Dendritic cell treated with granulocyte-macrophage colony-stimulating factor and Interleukin-4, amounts not matched to agents 40 ng/mL and 50 ng/mL, for 4 days (primary cell): Measurements from ENCODE around the gene GPC6.

Experiments
- H3K27ac Mint-ChIP-seq: one replicate; pipeline ENCODE4 v1.8.0; 2022; ENCODE audit warnings: mild to moderate bottlenecking, mixed read lengths
- H3K27me3 Mint-ChIP-seq: one replicate; pipeline ENCODE4 v1.8.0; 2022; ENCODE audit warnings: mild to moderate bottlenecking, mixed read lengths
- H3K36me3 Mint-ChIP-seq: one replicate; pipeline ENCODE4 v1.8.0; 2022; ENCODE audit warnings: low read depth, mixed read lengths
- H3K4me1 Mint-ChIP-seq: one replicate; pipeline ENCODE4 v1.8.0; 2022; ENCODE audit warnings: low read depth, mixed read lengths
- H3K4me3 Mint-ChIP-seq: one replicate; pipeline ENCODE4 v1.8.0; 2022; ENCODE audit warnings: mild to moderate bottlenecking, moderate library complexity, mixed read lengths
- H3K9me3 Mint-ChIP-seq: one replicate; pipeline ENCODE4 v1.8.0; 2022; ENCODE audit warnings: mixed read lengths
- intact Hi-C: fragments of 100-400 bp; cut with micrococcal nuclease; formaldehyde crosslinking; loops from one replicate; pipeline ENCODE4 v1.15.0; 2022

Gene GPC6

DNA sequence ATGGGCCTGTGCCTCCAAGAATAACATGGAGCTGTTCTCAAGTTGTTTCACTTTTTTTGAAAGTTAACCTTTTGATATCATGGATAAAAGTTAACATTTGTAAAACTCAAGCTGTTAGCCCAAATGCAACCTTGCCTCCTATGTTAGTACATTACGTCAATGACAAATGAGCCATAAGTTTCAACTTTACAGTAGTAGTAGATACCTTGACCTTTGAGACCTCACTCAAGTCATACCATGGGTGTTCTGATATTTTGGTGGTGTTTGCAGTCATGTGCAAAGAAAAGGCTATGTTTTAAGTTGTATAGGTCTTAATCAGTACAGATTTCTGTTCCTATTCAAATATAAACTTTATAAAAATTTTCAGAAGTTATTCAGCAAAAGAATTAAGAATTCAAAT lies 539.2 kb downstream of the GPC6 start:
- no peaks in the 10 kb centered on the region for H3K36me3 Mint-ChIP-seq
- no peaks in the 10 kb centered on the region for H3K4me1 Mint-ChIP-seq
- H3K9me3 Mint-ChIP-seq: peaks cover 27% of the 10 kb centered on the region
- no peak overlapping the region for H3K4me3 Mint-ChIP-seq
- H3K27ac Mint-ChIP-seq: no peak overlapping the region
- intact Hi-C loops: no loop called here
- no peaks in the 10 kb centered on the region for H3K27me3 Mint-ChIP-seq

DNA sequence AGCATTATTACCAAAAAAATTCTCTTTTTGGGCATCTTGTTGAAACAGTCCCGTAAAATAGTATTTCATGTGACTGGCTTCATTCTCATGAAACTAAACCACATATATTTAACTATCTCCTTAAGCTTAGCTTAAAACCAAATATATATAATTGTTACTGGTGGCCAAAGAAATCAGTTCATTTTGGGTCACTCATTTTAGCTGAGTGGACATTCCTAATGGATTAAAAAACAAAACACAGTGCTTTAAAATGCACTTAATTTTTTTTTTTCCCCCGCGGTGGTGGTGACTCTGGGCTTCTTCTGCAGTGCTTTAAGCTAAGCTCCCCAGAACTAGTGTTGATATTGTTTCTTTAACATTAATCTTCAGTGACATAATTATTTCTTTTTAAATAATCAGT lies 540.1 kb downstream of the GPC6 start:
- Mint-ChIP-seq H3K27me3 (no peaks in the 10 kb centered on the region), H3K36me3 (no peaks in the 10 kb centered on the region), H3K4me3 (no peak overlapping the region), H3K27ac (no peak overlapping the region), H3K9me3 (peaks cover 31% of the 10 kb centered on the region), H3K4me1 (no peaks in the 10 kb centered on the region)
- intact Hi-C loops: no loop called here

DNA sequence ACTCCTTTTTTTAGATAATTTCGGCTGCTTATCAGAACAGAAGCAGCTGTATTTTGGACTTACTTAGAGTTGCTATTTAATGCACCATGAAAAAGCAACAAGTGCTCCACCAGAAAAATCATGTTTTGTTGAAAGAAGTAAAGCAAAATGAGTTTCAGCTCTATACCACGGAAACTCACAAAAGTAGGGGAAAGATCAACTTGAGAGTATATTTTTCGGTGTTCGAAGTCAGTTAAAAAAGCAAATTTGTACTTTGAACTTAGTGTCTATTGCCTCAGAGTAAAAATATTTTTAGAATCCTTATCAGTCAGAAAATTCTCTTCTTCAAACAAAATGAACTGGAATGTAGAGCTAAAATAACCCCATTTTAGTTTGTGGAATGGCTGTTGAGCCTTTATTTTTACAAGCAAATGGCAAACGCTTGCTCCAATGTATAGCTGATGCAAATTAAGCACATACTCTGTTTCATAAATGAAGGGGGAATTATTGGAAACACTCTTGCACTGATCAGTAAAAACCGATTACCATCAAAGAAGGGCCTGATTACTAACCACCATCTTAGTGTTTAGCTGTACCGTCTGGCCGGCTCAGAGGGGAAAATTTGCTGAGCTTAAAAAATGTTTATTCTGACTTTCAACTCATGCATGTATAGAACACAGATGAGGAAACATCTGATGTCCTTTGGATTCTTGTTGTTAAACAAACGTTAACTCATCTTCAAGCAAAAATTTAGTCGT lies 540.7 kb downstream of the GPC6 start:
- Mint-ChIP-seq H3K27me3 (no peaks in the 10 kb centered on the region), H3K27ac (no peak overlapping the region), H3K4me1 (no peaks in the 10 kb centered on the region), H3K4me3 (no peak overlapping the region), H3K36me3 (no peaks in the 10 kb centered on the region), H3K9me3 (peaks cover 29% of the 10 kb centered on the region)
- intact Hi-C loops: no loop called here

DNA sequence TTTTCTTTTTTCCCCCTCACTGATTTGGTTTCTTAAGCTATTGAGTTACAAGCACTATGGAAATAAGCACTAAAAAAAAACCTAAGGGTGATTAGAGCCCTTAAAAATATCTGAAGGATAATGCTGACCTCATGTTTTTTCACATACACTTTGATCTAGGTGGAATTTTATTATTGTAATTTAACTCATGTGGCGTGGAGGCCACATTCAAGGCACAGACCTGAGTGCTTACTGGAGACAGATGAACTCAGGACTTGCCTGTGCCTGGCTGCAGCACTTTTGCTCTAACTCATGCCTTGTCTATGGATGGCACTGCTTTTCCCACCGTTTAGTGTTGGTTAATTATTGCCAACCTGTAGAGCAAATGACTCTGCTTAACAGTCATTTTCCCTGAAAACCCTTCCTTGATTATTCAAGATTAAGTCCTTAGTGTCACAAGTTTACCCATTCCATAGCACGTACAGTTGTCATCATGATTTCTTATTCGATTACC lies 541.4 kb downstream of the GPC6 start:
- no peak overlapping the region for H3K4me3 Mint-ChIP-seq
- no peaks in the 10 kb centered on the region for H3K4me1 Mint-ChIP-seq
- H3K27ac Mint-ChIP-seq: no peak overlapping the region
- H3K27me3 Mint-ChIP-seq: no peaks in the 10 kb centered on the region
- H3K36me3 Mint-ChIP-seq: no peaks in the 10 kb centered on the region
- peaks cover 34% of the 10 kb centered on the region for H3K9me3 Mint-ChIP-seq
- intact Hi-C loops: no loop called here

DNA sequence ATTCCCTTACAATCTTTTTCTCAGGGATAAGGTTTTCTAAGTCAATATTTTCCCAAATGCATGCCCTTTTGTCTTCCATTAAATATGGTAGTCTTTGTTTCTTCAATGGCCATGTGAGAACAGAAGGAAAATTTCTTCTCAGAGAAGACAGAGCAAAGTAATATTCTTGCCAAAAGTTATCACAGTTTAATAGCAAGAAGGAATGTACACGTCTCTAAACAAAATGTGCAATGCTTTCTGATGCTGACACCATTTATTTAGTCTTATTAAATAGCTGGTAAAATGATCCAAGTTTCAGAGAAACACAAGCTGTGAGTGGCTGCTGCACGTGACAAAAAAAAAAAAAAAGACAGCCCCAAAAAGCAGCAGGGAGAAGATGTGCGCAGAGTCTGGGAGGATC lies 542.5 kb downstream of the GPC6 start:
- no peaks in the 10 kb centered on the region for H3K27me3 Mint-ChIP-seq
- H3K4me1 Mint-ChIP-seq: no peaks in the 10 kb centered on the region
- intact Hi-C loops: no loop called here
- H3K4me3 Mint-ChIP-seq: no peak overlapping the region
- H3K9me3 Mint-ChIP-seq: peaks cover 28% of the 10 kb centered on the region
- H3K36me3 Mint-ChIP-seq: no peaks in the 10 kb centered on the region
- H3K27ac Mint-ChIP-seq: no peak overlapping the region

DNA sequence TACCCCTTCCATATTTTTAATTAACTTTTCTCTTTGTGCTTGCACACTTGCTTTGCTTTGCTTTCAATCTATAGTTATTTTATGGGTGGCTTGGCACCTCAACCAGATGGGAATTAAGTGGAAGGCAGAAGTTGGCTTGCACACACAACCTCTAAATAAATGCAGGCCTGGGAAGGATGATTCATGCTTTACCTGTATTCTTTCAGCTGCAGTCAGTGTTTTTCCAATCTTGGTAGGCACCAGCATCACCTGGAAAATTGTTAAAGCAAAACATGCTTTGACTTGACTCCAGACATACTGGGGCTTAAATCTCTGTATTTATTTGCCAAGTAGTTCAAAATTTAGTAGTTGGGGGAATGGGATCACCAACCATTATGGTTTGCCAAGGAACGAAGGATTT lies 543.0 kb downstream of the GPC6 start:
- peaks cover 23% of the 10 kb centered on the region for H3K9me3 Mint-ChIP-seq
- H3K4me1 Mint-ChIP-seq: no peaks in the 10 kb centered on the region
- H3K4me3 Mint-ChIP-seq: no peak overlapping the region
- H3K27me3 Mint-ChIP-seq: no peaks in the 10 kb centered on the region
- H3K36me3 Mint-ChIP-seq: no peaks in the 10 kb centered on the region
- no peak overlapping the region for H3K27ac Mint-ChIP-seq
- intact Hi-C loops: no loop called here

DNA sequence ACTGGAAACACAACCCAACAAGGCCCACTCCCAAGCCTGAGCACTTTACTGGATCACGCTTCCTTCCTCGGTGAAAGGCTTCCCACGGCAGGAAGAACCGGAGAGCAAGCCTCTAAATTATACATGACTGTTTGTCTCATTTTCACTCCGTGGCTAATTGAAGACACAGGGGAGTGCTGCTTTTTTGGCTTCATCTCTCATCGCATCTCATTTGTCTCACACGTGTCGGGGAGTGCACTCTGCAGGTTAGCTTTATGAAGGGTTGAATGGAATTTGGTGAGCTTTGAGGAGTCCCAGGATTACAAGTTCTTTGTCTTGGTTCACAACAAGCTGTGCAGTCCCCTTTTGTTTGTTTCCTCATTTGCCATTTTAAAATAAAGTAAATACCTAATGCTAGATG lies 544.6 kb downstream of the GPC6 start:
- no peak overlapping the region for H3K27ac Mint-ChIP-seq
- intact Hi-C loops: no loop called here
- H3K9me3 Mint-ChIP-seq: peaks cover 20% of the 10 kb centered on the region
- H3K4me3 Mint-ChIP-seq: no peak overlapping the region
- H3K4me1 Mint-ChIP-seq: no peaks in the 10 kb centered on the region
- no peaks in the 10 kb centered on the region for H3K36me3 Mint-ChIP-seq
- H3K27me3 Mint-ChIP-seq: no peaks in the 10 kb centered on the region

DNA sequence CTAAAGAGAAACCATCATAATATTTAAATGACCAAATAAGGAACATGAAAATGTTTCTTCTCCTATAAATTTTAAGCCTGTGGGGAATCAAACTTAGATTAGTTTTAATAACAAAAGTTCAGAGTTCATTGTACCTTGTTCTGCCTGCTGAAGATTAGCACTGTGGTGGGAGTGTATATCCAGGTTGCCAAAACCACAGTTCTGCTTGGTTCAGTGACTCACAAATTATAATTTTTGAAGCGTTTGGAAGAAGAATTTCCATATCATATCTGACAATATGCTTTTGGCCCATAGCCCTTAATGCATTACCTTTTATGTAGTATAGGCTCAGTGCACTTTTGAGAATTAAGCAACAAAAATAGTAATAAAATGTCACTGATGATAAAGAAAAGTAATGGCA lies 545.2 kb downstream of the GPC6 start:
- intact Hi-C loops: no loop called here
- Mint-ChIP-seq H3K4me3 (no peak overlapping the region), H3K27ac (no peak overlapping the region), H3K4me1 (no peaks in the 10 kb centered on the region), H3K9me3 (peaks cover 20% of the 10 kb centered on the region), H3K27me3 (no peaks in the 10 kb centered on the region), H3K36me3 (no peaks in the 10 kb centered on the region)

DNA sequence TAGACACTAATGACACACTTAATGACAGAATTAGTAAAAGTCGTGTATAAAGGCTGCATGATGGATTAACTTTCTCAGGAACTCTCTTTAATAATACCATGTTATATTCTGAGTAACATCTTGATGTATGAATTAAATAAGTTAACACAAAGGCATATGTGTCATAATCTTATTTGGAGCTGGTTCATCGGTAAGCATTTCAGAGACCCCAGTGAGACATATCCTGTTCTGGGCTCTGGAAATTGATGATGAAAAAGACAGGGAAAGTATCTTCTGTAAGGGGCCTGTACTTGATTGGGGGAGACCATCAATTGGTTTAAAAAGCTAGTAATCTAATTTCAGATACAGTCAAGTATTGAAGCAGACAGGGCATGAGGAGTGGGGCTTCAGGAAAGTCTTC lies 547.9 kb downstream of the GPC6 start:
- H3K4me3 Mint-ChIP-seq: no peak overlapping the region
- no peak overlapping the region for H3K27ac Mint-ChIP-seq
- peaks cover 20% of the 10 kb centered on the region for H3K9me3 Mint-ChIP-seq
- no peaks in the 10 kb centered on the region for H3K27me3 Mint-ChIP-seq
- intact Hi-C loops: no loop called here
- H3K4me1 Mint-ChIP-seq: no peaks in the 10 kb centered on the region
- H3K36me3 Mint-ChIP-seq: no peaks in the 10 kb centered on the region

DNA sequence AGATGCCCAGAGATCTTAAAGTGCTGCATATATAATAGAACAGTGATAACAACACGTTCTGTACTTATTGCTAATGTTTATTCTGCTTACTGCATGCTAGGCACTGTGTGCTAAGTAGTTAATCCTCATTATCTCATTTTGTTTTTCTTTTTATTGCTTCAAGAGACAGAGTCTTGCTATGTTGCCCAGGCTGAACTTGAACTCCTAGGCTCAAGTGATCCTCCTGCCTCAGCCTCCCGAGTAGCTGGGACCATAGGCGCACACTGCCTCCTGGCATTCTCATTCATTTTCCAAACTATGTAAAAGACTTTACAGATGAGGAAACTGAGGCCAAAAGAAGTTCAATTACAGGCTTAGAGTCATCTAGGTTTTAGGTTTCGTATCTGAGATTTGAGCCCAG lies 548.4 kb downstream of the GPC6 start:
- Mint-ChIP-seq H3K27ac (no peak overlapping the region), H3K4me1 (no peaks in the 10 kb centered on the region), H3K9me3 (peaks cover 20% of the 10 kb centered on the region), H3K4me3 (no peak overlapping the region), H3K27me3 (no peaks in the 10 kb centered on the region), H3K36me3 (no peaks in the 10 kb centered on the region)
- intact Hi-C loops: no loop called here

DNA sequence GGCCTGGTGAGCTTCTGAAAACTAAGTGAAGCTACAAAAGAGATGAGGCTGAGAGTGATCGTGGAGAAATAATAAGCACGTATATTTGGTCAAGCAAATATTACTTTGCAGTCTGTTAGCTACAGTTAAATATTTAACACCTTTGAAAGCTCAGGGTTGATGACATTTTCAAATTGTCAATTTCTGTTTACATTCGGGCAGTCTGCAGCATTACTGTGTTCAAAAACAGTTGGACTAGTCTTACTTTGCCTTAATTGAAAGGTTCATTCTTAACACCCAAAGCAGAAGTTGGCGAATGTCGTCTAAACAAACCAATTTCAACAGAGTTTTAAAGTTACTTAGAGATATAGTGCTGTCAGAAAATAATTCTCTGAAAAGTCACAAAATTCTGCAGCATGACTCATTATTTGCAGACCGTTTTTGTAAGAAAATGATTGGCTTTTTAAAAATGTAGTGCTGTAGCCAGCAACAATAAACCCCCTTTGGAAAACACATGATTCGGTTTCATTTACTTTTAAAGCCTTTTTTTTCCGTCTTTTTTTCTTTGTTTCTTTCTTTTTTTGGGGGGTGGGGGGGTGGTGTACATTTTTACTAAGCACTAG lies 549.0 kb downstream of the GPC6 start:
- H3K36me3 Mint-ChIP-seq: no peaks in the 10 kb centered on the region
- no peaks in the 10 kb centered on the region for H3K4me1 Mint-ChIP-seq
- no peak overlapping the region for H3K27ac Mint-ChIP-seq
- intact Hi-C loops: no loop called here
- no peaks in the 10 kb centered on the region for H3K27me3 Mint-ChIP-seq
- H3K4me3 Mint-ChIP-seq: no peak overlapping the region
- peaks cover 18% of the 10 kb centered on the region for H3K9me3 Mint-ChIP-seq

DNA sequence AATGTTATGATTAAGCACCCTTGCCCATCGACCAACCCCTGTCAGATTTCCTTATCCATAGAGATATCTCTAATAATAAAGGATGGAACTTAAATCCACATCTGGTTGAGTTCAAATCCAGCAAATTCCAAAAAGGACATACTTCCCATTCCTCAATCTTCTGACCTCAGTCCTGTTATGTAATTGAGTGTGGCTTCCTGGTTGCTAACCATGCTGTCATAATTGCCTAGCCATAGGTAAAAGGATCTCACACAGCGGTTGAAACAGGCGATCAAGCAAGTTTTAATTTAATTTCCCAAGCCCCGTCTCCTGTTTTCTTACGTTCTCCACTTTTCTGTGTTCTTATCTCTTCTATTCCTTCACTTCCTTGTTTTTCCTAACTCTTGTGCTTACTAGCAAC lies 550.3 kb downstream of the GPC6 start:
- H3K9me3 Mint-ChIP-seq: peaks cover 12% of the 10 kb centered on the region
- H3K27ac Mint-ChIP-seq: no peak overlapping the region
- no peaks in the 10 kb centered on the region for H3K27me3 Mint-ChIP-seq
- no peaks in the 10 kb centered on the region for H3K4me1 Mint-ChIP-seq
- no peak overlapping the region for H3K4me3 Mint-ChIP-seq
- intact Hi-C loops: no loop called here
- no peaks in the 10 kb centered on the region for H3K36me3 Mint-ChIP-seq

DNA sequence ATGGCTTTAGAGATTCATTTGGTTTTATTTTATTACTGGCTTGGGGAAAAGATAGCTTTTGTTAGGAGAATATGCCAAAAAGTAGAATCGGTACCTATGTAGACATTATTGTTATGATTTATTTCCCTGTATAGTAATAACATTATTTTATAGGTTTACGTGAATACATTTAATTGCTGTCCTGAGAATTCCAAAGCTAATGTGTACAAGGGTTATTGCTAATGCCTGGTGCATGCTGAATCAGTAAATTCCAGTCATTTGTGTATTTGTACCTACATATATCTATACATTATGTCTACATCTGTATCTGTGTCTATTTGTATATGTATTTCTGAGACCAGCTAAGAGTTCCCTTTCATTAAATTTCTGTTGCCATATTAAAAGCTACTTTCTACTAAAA lies 550.9 kb downstream of the GPC6 start:
- H3K27ac Mint-ChIP-seq: no peak overlapping the region
- peaks cover 11% of the 10 kb centered on the region for H3K9me3 Mint-ChIP-seq
- intact Hi-C loops: no loop called here
- H3K27me3 Mint-ChIP-seq: no peaks in the 10 kb centered on the region
- no peaks in the 10 kb centered on the region for H3K36me3 Mint-ChIP-seq
- no peaks in the 10 kb centered on the region for H3K4me1 Mint-ChIP-seq
- H3K4me3 Mint-ChIP-seq: no peak overlapping the region

DNA sequence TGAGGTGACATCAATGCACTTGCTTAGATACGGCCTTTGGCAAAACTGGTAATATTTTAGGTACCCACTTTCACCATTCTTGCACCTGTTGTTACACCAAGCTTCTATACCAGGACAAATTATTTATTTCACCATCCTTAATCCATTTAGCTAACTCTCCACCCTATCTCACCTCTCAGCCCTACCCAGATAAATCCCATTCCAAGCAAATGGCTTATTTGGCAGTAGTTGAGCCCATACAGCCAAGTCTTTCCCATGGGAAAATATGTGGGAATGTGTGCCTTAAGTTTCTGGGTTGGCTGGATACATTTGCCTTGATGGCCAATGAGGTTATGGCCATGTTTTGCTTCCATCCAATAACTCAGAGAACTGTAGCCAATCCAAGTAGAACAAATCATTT lies 551.9 kb downstream of the GPC6 start:
- no peaks in the 10 kb centered on the region for H3K4me1 Mint-ChIP-seq
- intact Hi-C loops: no loop called here
- H3K27ac Mint-ChIP-seq: no peak overlapping the region
- H3K4me3 Mint-ChIP-seq: no peak overlapping the region
- peaks cover 19% of the 10 kb centered on the region for H3K9me3 Mint-ChIP-seq
- no peaks in the 10 kb centered on the region for H3K27me3 Mint-ChIP-seq
- no peaks in the 10 kb centered on the region for H3K36me3 Mint-ChIP-seq

DNA sequence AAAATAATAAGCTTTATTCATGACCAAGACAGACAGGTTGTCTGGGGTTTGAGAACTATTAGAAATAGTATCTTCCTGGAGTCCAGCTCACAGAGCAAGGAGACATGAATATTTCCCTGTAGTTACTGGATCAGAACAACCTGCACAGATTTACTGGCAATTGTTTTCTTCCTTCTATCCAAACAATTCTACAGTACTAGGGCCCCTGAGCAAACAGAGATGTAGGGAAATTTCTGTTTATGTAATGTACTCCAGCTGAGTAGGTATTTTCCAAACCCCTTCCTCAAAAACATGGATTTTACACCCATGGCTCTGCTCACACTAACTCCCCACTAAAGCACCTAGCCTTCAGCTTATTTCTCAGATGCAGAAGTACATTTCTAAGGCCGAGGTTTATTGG lies 557.6 kb downstream of the GPC6 start:
- Mint-ChIP-seq H3K27me3 (no peaks in the 10 kb centered on the region), H3K36me3 (no peaks in the 10 kb centered on the region), H3K4me1 (no peaks in the 10 kb centered on the region), H3K27ac (no peak overlapping the region), H3K4me3 (no peak overlapping the region), H3K9me3 (peaks cover 24% of the 10 kb centered on the region)
- intact Hi-C loops: no loop called here
